Esophagus muscularis mucosa (tissue), 4 donors: Measurements from ENCODE around the gene RALY. TPM values are rescaled to one million over a fixed set of nuclear protein-coding genes. Genes with fewer than 3 reads are reported as not detected.

ENCODE experiments used
- DNase-seq: peaks from one replicate; pipeline ENCODE4 v3.0.0-alpha.2; 2017; ENCODE audit errors: extremely low spot score
- H3K27ac ChIP-seq, 4 donors: fragments of 200-600 bp; sonication (generic); replicated peaks in 1 of 4; 1 replicate in 3 of 4; 2 replicates in 1 of 4; pipeline ENCODE4 v1.5.1; 2016 to 2019; ENCODE audit warnings: mild to moderate bottlenecking in 1 of 4
- H3K27me3 ChIP-seq, 4 donors: fragments of 200-600 bp; sonication (generic); one replicate each; pipeline versions ENCODE4 v1.5.1 to v1.6.0; 2016 to 2019
- H3K36me3 ChIP-seq, 4 donors: fragments of 200-600 bp; sonication (generic); one replicate each; pipeline ENCODE4 v1.5.1; 2016 to 2019
- H3K4me1 ChIP-seq, 4 donors: fragments of 200-600 bp; sonication (generic); one replicate each; pipeline ENCODE4 v1.5.1; 2016 to 2019
- H3K4me3 ChIP-seq, 4 donors: fragments of 200-600 bp; sonication (generic); 1 replicate in 2 of 4; 2 replicates in 2 of 4; pipeline ENCODE4 v1.5.1; 2016 to 2019; ENCODE audit warnings: mild to moderate bottlenecking in 4 of 4, moderate library complexity in 1 of 4
- H3K9me3 ChIP-seq, 4 donors: fragments of 200-600 bp; sonication (generic); 1 replicate in 3 of 4; 2 replicates in 1 of 4; pipeline ENCODE4 v1.5.1; 2016 to 2019
- CTCF ChIP-seq, 3 experiments: fragments of 200-600 bp in 2 of 3; fragments of 450-650 bp in 1 of 3; sonication (generic) in 2 of 3; IDR thresholded peaks; one replicate each; pipeline ENCODE4 v1.5.1; 2017 to 2019; ENCODE audit warnings: antibody characterized with exemption in 3 of 3, mild to moderate bottlenecking in 2 of 3, moderate library complexity in 1 of 3
- EP300 ChIP-seq: sonication (generic); formaldehyde crosslinking; IDR thresholded peaks from one replicate; pipeline ENCODE4 v1.6.1; 2017; ENCODE audit warnings: antibody characterized with exemption
- POLR2A ChIP-seq: fragments of 450-650 bp; IDR thresholded peaks from one replicate; pipeline ENCODE4 v1.6.1; 2017; ENCODE audit warnings: antibody characterized with exemption, moderate library complexity, mild to moderate bottlenecking, low read depth
- POLR2AphosphoS5 ChIP-seq, 2 donors: sonication (generic); formaldehyde crosslinking; IDR thresholded peaks; one replicate each; pipeline ENCODE4 v1.6.1; 2017; ENCODE audit warnings: antibody characterized with exemption in 2 of 2
- WGBS: methylation state at CpG from one replicate; pipeline ENCODE4 v1.1.5; 2018; 5-methylcytosine and 5-hydroxymethylcytosine counted together
- intact Hi-C: fragments of 100-400 bp; cut with DNase I; formaldehyde crosslinking; loops from one replicate; pipeline ENCODE4 v1.15.1; 2023
- total RNA-seq, 4 donors: library from RNA; depleted of rRNA; stranded (reverse); fragments of >200 nt; gene quantifications; one replicate each; pipeline versions ENCODE4 v1.1.0 to v1.2.1, GENCODE V29; 2016

RALY gene
- 100 to 1,000 TPM; 114 to 121 (median 117) TPM for total RNA-seq

GRCh38 chr20:33993576-33994221 lies at the start of gene RALY:
Gene RALY, plus strand, starts transcription at chr20:33993911. Its CDS starts 78,164 bp downstream, at chr20:34072075.
- Histone ChIP-seq H3K9me3 (no peaks in the 10 kb centered on the region), H3K27me3 (no peaks in the 10 kb centered on the region), H3K27ac (peak within 1 kb of the TSS; percentile 98 to 99 (median 99)), H3K36me3 (no peaks in the 10 kb centered on the region), H3K4me1 (peaks cover 46 to 57% (median 54%) of the 10 kb centered on the region in 4 donors), H3K4me3 (peak within 1 kb of the TSS; percentile 89 to 96 (median 94))
- WGBS, result under 1% methylated on average over 22 of the region's 72 CpGs
- TF ChIP-seq POLR2A, result peak; percentile 64
- TF ChIP-seq POLR2AphosphoS5 (IDR thresholded peaks at IDR 0.05), result peak; percentile 77 to 93
- no peak for TF ChIP-seq CTCF (IDR thresholded peaks at IDR 0.05)
- TF ChIP-seq EP300, result no peak
- no peak for DNase-seq
- intact Hi-C loops, result loop anchor here (5.0 kb wide), 1 partner anchor 74 kb away; no protein-coding TSS in a partner anchor

- no peak overlapping the region for H3K27ac ChIP-seq
- no peak overlapping the region for H3K4me3 ChIP-seq
- DNase-seq, result no peak
- peaks cover 0 to 18% (median 11%) of the 10 kb centered on the region in 4 donors for H3K9me3 ChIP-seq
- intact Hi-C loops, result no loop called here
- 78% methylated on average over 5 of the region's 5 CpGs for WGBS
- H3K36me3 ChIP-seq, result no peaks in the 10 kb centered on the region
- TF ChIP-seq EP300, result no peak
- no peak for TF ChIP-seq CTCF (IDR thresholded peaks at IDR 0.05)
- TF ChIP-seq POLR2AphosphoS5 (IDR thresholded peaks at IDR 0.05), result no peak
- no peak for TF ChIP-seq POLR2A
- H3K27me3 ChIP-seq, result no peaks in the 10 kb centered on the region
- H3K4me1 ChIP-seq, result no peaks in the 10 kb centered on the region
Measured at GRCh38 chr20:33944914-33945313, 48.8 kb upstream of the RALY start.

GRCh38 chr20:33945391-33946081 lies 48.2 kb upstream of the RALY start:
- no peaks in the 10 kb centered on the region for H3K36me3 ChIP-seq
- no peak overlapping the region for H3K27ac ChIP-seq
- no peak for TF ChIP-seq POLR2AphosphoS5 (IDR thresholded peaks at IDR 0.05)
- TF ChIP-seq EP300, result no peak
- no peak for TF ChIP-seq POLR2A
- TF ChIP-seq CTCF (IDR thresholded peaks at IDR 0.05), result no peak
- intact Hi-C loops, result no loop called here
- H3K9me3 ChIP-seq, result peaks cover 0 to 18% (median 11%) of the 10 kb centered on the region in 4 donors
- H3K27me3 ChIP-seq, result no peaks in the 10 kb centered on the region
- WGBS, result 75% methylated on average over 5 of the region's 5 CpGs
- no peak for DNase-seq
- no peaks in the 10 kb centered on the region for H3K4me1 ChIP-seq
- H3K4me3 ChIP-seq, result no peak overlapping the region

- 50% methylated on average over 2 of the region's 2 CpGs for WGBS
- TF ChIP-seq CTCF (IDR thresholded peaks at IDR 0.05) (peak in 2 of 3 experiments; percentile 20 to 38), POLR2A (no peak), POLR2AphosphoS5 (IDR thresholded peaks at IDR 0.05) (no peak)
- no peaks in the 10 kb centered on the region for H3K36me3 ChIP-seq
- H3K27ac ChIP-seq, result no peak overlapping the region
- H3K4me3 ChIP-seq, result no peak overlapping the region
- intact Hi-C loops, result no loop called here
- H3K9me3 ChIP-seq, result peaks cover 0 to 18% (median 11%) of the 10 kb centered on the region in 4 donors
- no peaks in the 10 kb centered on the region for H3K27me3 ChIP-seq
- DNase-seq, result no peak
- no peaks in the 10 kb centered on the region for H3K4me1 ChIP-seq
Measured at GRCh38 chr20:33947709-33948295, 45.9 kb upstream of the RALY start.
